Colonic mucosa (tissue), 4 donors: ENCODE data around the gene INO80. TPM values are rescaled to one million over a fixed set of nuclear protein-coding genes. Genes with fewer than 3 reads are reported as not detected.

Experiments used
- DNase-seq: peaks from one replicate; pipeline ENCODE4 v3.0.0-alpha.2; 2020
- H3K27ac ChIP-seq: fragments of 200-600 bp; one replicate; pipeline ENCODE4 v1.8.0; 2021
- H3K27me3 ChIP-seq: fragments of 200-600 bp; one replicate; pipeline ENCODE4 v1.8.0; 2021
- H3K36me3 ChIP-seq: fragments of 200-600 bp; one replicate; pipeline ENCODE4 v1.8.0; 2021
- H3K4me1 ChIP-seq: fragments of 200-600 bp; one replicate; pipeline ENCODE4 v1.8.0; 2021; ENCODE audit warnings: mild to moderate bottlenecking
- H3K4me3 ChIP-seq: fragments of 200-600 bp; one replicate; pipeline ENCODE4 v1.8.0; 2021
- H3K9ac ChIP-seq, 2 donors: one replicate each; pipeline ENCODE4 v1.7.0; 2013; ENCODE audit warnings: control low read depth in 2 of 2, low read depth in 2 of 2, low read length in 2 of 2
- H3K9me3 ChIP-seq: fragments of 200-600 bp; one replicate; pipeline ENCODE4 v1.8.0; 2021
- intact Hi-C: fragments of 100-400 bp; cut with DNase I; formaldehyde crosslinking; loops from one replicate; pipeline ENCODE4 v1.14.1; 2022
- total RNA-seq, 2 donors: library from RNA; stranded (reverse); fragmentation: NEBNext Ultra II Directional in 1 of 2; extraction: Animal tissue kit (Norgen Biotek cat#: 25700) in 1 of 2; gene quantifications; one replicate each; pipeline ENCODE4 v1.2.1, GENCODE V29; 2021
- TF ChIP-seq, protein P1 (sequence below): fragments of 200-600 bp; IDR thresholded peaks from one replicate; pipeline ENCODE4 v1.8.0; 2022; ENCODE audit warnings: antibody characterized with exemption, mild to moderate bottlenecking
- donor health status: healthy.
- donor health status: DM: no; HTN: no; CAD: no.
- donor health status: DM: no; HTN: no; CAD: no.

INO80 gene
- total RNA-seq, 2 donors from 2014 or later, result 17.6 to 27.4 TPM

DNA sequence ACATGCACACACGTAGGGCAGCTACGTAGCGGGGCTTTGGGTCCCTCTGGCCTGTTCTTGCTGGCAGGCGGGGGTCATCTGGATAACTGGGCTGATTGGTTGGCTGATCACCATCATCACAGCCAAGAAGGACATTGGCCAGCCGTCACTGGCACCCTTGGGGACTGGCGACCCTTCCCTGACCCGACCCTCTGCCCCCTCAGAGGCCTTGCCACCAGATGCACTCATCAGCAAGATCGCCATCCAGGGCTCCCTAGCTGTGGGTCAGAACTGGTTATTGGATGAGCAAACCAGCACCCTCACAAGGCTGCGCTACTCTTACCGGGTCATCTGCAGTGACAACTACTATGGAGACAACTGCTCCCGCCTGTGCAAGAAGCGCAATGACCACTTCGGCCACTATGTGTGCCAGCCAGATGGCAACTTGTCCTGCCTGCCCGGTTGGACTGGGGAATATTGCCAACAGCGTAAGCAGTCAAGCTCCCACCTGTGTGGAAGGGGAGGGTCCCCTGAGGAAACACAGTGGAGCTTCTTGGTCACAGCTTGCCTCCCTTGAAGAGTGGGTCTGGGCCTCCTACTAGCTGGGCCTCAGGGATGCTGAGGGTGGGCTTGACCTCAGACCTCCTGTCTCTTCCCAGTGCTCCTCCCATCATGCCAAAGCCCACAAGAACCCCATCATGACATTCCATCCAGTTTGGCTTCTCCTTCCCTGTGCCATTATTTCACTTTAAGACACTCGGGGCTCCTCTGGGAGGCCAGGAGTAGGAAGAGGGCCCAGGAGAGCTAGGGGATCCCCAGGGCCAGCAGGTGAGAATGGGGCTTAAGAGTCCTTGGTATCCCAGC, 184.6 kb downstream of the INO80 start:
- peaks cover 21% of the 10 kb centered on the region for H3K27me3 ChIP-seq
- TF ChIP-seq, protein P1, sequence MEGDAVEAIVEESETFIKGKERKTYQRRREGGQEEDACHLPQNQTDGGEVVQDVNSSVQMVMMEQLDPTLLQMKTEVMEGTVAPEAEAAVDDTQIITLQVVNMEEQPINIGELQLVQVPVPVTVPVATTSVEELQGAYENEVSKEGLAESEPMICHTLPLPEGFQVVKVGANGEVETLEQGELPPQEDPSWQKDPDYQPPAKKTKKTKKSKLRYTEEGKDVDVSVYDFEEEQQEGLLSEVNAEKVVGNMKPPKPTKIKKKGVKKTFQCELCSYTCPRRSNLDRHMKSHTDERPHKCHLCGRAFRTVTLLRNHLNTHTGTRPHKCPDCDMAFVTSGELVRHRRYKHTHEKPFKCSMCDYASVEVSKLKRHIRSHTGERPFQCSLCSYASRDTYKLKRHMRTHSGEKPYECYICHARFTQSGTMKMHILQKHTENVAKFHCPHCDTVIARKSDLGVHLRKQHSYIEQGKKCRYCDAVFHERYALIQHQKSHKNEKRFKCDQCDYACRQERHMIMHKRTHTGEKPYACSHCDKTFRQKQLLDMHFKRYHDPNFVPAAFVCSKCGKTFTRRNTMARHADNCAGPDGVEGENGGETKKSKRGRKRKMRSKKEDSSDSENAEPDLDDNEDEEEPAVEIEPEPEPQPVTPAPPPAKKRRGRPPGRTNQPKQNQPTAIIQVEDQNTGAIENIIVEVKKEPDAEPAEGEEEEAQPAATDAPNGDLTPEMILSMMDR, result no peak
- peaks cover 13% of the 10 kb centered on the region for H3K36me3 ChIP-seq
- intact Hi-C loops, result no loop called here
- H3K4me3 ChIP-seq, result peak overlapping the region; percentile 52
- peak overlapping the region; percentile 59 to 93 for H3K9ac ChIP-seq
- peak overlapping the region; percentile 71 for H3K27ac ChIP-seq
- DNase-seq, result peak; percentile 42
- H3K9me3 ChIP-seq, result no peaks in the 10 kb centered on the region
- peaks cover 19% of the 10 kb centered on the region for H3K4me1 ChIP-seq

DNA sequence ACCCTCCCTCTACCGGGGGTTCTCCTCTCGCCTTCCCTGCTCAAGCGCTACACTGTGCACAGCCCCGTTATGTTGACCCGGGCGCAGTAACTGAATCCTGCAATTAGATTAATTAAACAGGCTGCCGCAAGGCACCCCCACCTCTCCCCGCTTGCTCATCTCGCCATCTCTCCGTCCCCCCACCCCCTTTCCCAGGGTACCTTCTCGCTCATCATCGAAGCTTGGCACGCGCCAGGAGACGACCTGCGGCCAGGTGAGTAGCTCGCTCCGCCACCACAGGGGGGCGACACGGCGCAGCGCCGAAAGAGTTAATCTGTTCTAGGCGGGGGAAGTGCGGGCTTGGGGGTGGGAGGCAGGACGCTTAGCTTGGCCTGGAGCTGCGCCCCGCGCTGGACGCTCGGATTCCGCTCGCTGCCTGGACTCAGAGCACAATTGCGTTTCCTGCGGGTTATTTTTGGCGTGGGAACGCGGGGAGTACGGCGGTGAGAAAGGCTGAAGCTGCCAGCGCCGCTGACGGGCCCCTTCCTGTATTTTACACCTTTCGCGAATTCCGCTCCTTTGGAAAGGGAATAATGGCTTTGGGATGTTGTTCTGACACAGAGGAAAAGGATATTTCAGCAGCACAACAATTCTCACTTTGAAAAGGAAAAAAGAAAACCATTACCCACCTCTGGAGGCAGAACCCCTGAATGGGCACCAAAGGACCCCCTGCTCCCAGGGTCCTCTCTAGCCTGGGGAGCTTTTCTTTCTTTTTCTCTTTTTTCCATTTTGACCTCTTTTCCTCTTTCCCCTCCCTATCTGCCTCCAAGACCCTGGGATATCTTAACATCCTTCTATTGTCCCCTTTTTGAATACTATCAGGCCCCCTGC, 185.4 kb downstream of the INO80 start:
- H3K9me3 ChIP-seq, result no peaks in the 10 kb centered on the region
- TF ChIP-seq, protein P1, result peak; percentile 57
- H3K4me1 ChIP-seq, result peaks cover 27% of the 10 kb centered on the region
- peak overlapping the region; percentile 71 for H3K27ac ChIP-seq
- peaks cover 7% of the 10 kb centered on the region for H3K36me3 ChIP-seq
- intact Hi-C loops, result no loop called here
- peaks cover 30% of the 10 kb centered on the region for H3K27me3 ChIP-seq
- H3K9ac ChIP-seq, result peak overlapping the region; percentile 59 to 93
- DNase-seq, result peak; percentile 81
- peak overlapping the region; percentile 52 for H3K4me3 ChIP-seq

- H3K9ac ChIP-seq, result peak overlapping the region; percentile 79 to 93
- peaks cover 28% of the 10 kb centered on the region for H3K4me1 ChIP-seq
- peak overlapping the region; percentile 52 for H3K4me3 ChIP-seq
- TF ChIP-seq, protein P1, result no peak
- peaks cover 5% of the 10 kb centered on the region for H3K36me3 ChIP-seq
- DNase-seq, result peak; percentile 62
- H3K27me3 ChIP-seq, result peaks cover 35% of the 10 kb centered on the region
- H3K9me3 ChIP-seq, result no peaks in the 10 kb centered on the region
- intact Hi-C loops, result no loop called here
- peak overlapping the region; percentile 42 for H3K27ac ChIP-seq
Observed at GRCh38 chr15:40929660-40930429, 186.2 kb downstream of the INO80 start.

Other genes starting within 250 kb of the INO80 start
- 10 to 100 TPM; 14.9 to 18.6 TPM for gene RHOV, start 242.0 kb downstream of the INO80 start, total RNA-seq
- 10 to 100 TPM; 18.3 to 19.2 TPM for gene VPS18, start 221.8 kb downstream of the INO80 start, total RNA-seq
- 10 to 100 TPM; 18.5 to 21.6 TPM for gene DLL4, start 186.9 kb downstream of the INO80 start, total RNA-seq
- gene CHAC1, start 162.8 kb downstream of the INO80 start, total RNA-seq, result 10 to 100 TPM in 1 of 2 donors, 1 to 10 TPM in 1; 4.0 to 20.9 TPM
- gene EXD1, start 114.5 kb upstream of the INO80 start, total RNA-seq, result not detected
- 100 to 1,000 TPM; 251 to 388 TPM for gene CHP1, start 115.0 kb upstream of the INO80 start, total RNA-seq
- 10 to 100 TPM in 1 of 2 donors, 1 to 10 TPM in 1; 5.7 to 23.0 TPM for gene OIP5, start 216.3 kb upstream of the INO80 start, total RNA-seq
- gene NUSAP1, start 216.6 kb upstream of the INO80 start, total RNA-seq, result 10 to 100 TPM; 28.6 to 86.4 TPM